ENCODE results near the gene GALT. TPM values are rescaled to one million over a fixed set of nuclear protein-coding genes. Genes with fewer than 3 reads are reported as not detected.

GALT gene
- total RNA-seq, 1 experiment from 2014 or later = 45.4 TPM

- Histone ChIP-seq H3K4me2 (ENCODE audit: low read depth, low read length, poor library complexity, severe bottlenecking) (no peak overlapping the region), H3K4me1 (ENCODE audit: low read length) (peaks cover 11% of the 10 kb centered on the region), H3K36me3 (ENCODE audit: insufficient read depth, low read length) (no peaks in the 10 kb centered on the region), H3K27me3 (ENCODE audit: low read length) (no peaks in the 10 kb centered on the region), H3K27ac (ENCODE audit: low read length) (no peak overlapping the region), H3K9me3 (ENCODE audit: low read length) (no peaks in the 10 kb centered on the region), H2AFZ (ENCODE audit: low read length) (no peak overlapping the region), H3K9ac (ENCODE audit: low read length) (no peak overlapping the region), H3K4me3 (ENCODE audit: low read length) (no peak overlapping the region), H3K79me2 (ENCODE audit: low read length) (no peaks in the 10 kb centered on the region), H3K9me2 (replicated peaks; ENCODE audit: insufficient read depth, low read length) (no peaks in the 10 kb centered on the region), H4K20me1 (ENCODE audit: insufficient read depth, low read depth, low read length) (no peaks in the 10 kb centered on the region)
- no peak for DNase-seq
Observed at GRCh38 chr9:34686231-34686630, 39.8 kb downstream of the GALT start.

DNA sequence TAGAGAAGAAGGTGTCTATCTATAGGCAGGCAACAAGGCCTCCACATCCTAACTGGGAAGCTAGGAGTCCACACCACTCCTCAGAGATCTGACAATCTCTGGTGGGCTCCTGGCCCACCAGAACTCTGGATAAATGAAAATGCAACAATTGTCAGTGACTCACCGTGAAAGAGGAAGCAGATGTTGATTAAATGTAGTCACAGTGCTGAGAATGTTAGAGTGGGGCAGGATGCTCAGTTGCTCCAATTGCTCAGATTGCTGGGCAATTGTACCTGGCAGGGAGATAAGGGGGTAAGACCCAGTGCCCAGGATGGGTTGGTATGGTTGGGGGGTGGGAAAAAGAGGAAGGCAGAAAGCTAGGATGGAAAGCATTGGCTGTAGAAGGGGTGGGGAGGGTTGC is 40.3 kb downstream of the GALT start:
- Histone ChIP-seq H3K27me3 (ENCODE audit: low read length) (no peaks in the 10 kb centered on the region), H3K4me2 (ENCODE audit: low read depth, low read length, poor library complexity, severe bottlenecking) (peak overlapping the region; percentile 17), H3K9me3 (ENCODE audit: low read length) (no peaks in the 10 kb centered on the region), H3K27ac (ENCODE audit: low read length) (no peak overlapping the region), H4K20me1 (ENCODE audit: insufficient read depth, low read depth, low read length) (no peaks in the 10 kb centered on the region), H3K4me3 (ENCODE audit: low read length) (no peak overlapping the region), H3K79me2 (ENCODE audit: low read length) (no peaks in the 10 kb centered on the region), H3K9me2 (replicated peaks; ENCODE audit: insufficient read depth, low read length) (no peaks in the 10 kb centered on the region), H3K36me3 (ENCODE audit: insufficient read depth, low read length) (no peaks in the 10 kb centered on the region), H3K9ac (ENCODE audit: low read length) (no peak overlapping the region), H2AFZ (ENCODE audit: low read length) (no peak overlapping the region), H3K4me1 (ENCODE audit: low read length) (peaks cover 11% of the 10 kb centered on the region)
- DNase-seq = no peak

DNA sequence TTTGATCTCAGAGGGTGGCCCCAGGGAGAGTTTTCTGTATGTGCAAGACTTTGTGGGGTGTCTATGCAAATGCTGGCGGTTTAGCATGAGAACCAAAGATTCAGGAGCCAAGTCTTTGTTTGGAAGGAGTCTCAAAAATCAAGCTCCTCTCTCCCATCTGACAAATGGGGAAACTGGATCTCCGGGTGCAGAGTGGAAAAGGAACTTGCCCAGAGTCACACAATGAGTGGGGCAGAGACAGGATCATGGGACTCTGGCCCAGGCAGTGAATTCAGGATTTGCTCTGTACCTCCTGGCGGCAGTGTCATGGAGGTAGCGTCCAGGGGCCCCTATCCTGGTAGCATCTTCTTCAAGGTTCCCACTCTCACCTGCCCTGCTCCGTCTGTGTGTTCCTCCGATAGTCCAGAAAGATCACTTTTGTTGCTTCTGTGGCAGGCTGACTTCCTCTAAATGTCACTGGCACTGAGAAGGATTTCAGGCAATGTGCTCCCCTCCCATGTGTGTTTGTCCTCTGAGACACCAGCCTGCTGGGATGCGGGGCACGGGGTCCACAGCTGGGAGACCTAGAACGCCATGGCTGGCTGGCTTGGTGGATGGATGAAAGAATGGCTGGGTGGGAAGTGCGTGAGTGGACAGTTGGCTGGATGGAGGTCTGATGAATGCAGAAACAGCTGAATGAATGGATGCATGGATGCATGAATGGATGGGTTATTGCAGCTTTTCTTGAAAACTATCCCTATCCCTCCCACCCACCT is 41.0 kb downstream of the GALT start:
- Histone ChIP-seq H3K9me3 (ENCODE audit: low read length) (no peaks in the 10 kb centered on the region), H3K9ac (ENCODE audit: low read length) (no peak overlapping the region), H3K9me2 (replicated peaks; ENCODE audit: insufficient read depth, low read length) (no peaks in the 10 kb centered on the region), H3K36me3 (ENCODE audit: insufficient read depth, low read length) (no peaks in the 10 kb centered on the region), H3K27me3 (ENCODE audit: low read length) (no peaks in the 10 kb centered on the region), H3K27ac (ENCODE audit: low read length) (no peak overlapping the region), H3K79me2 (ENCODE audit: low read length) (no peaks in the 10 kb centered on the region), H3K4me1 (ENCODE audit: low read length) (peaks cover 11% of the 10 kb centered on the region), H2AFZ (ENCODE audit: low read length) (no peak overlapping the region), H3K4me2 (ENCODE audit: low read depth, low read length, poor library complexity, severe bottlenecking) (peak overlapping the region; percentile 17), H3K4me3 (ENCODE audit: low read length) (no peak overlapping the region), H4K20me1 (ENCODE audit: insufficient read depth, low read depth, low read length) (no peaks in the 10 kb centered on the region)
- no peak for DNase-seq

- Histone ChIP-seq H3K9me2 (replicated peaks; ENCODE audit: insufficient read depth, low read length) (no peaks in the 10 kb centered on the region), H3K4me1 (ENCODE audit: low read length) (peaks cover 11% of the 10 kb centered on the region), H2AFZ (ENCODE audit: low read length) (no peak overlapping the region), H3K79me2 (ENCODE audit: low read length) (no peaks in the 10 kb centered on the region), H3K27me3 (ENCODE audit: low read length) (no peaks in the 10 kb centered on the region), H3K9me3 (ENCODE audit: low read length) (no peaks in the 10 kb centered on the region), H3K27ac (ENCODE audit: low read length) (no peak overlapping the region), H3K4me2 (ENCODE audit: low read depth, low read length, poor library complexity, severe bottlenecking) (no peak overlapping the region), H3K36me3 (ENCODE audit: insufficient read depth, low read length) (no peaks in the 10 kb centered on the region), H3K4me3 (ENCODE audit: low read length) (no peak overlapping the region), H3K9ac (ENCODE audit: low read length) (no peak overlapping the region), H4K20me1 (ENCODE audit: insufficient read depth, low read depth, low read length) (no peaks in the 10 kb centered on the region)
- DNase-seq = no peak
Observed at GRCh38 chr9:34688329-34689115, 42.0 kb downstream of the GALT start.

- H3K4me1 ChIP-seq (ENCODE audit: low read length) = peaks cover 11% of the 10 kb centered on the region
- no peaks in the 10 kb centered on the region for H3K27me3 ChIP-seq (ENCODE audit: low read length)
- DNase-seq = no peak
- no peaks in the 10 kb centered on the region for H3K9me2 ChIP-seq (replicated peaks; ENCODE audit: insufficient read depth, low read length)
- no peak overlapping the region for H3K4me2 ChIP-seq (ENCODE audit: low read depth, low read length, poor library complexity, severe bottlenecking)
- no peak overlapping the region for H3K9ac ChIP-seq (ENCODE audit: low read length)
- H3K79me2 ChIP-seq (ENCODE audit: low read length) = no peaks in the 10 kb centered on the region
- no peaks in the 10 kb centered on the region for H3K36me3 ChIP-seq (ENCODE audit: insufficient read depth, low read length)
- H2AFZ ChIP-seq (ENCODE audit: low read length) = no peak overlapping the region
- no peak overlapping the region for H3K4me3 ChIP-seq (ENCODE audit: low read length)
- H3K27ac ChIP-seq (ENCODE audit: low read length) = no peak overlapping the region
- H3K9me3 ChIP-seq (ENCODE audit: low read length) = no peaks in the 10 kb centered on the region
- H4K20me1 ChIP-seq (ENCODE audit: insufficient read depth, low read depth, low read length) = no peaks in the 10 kb centered on the region
Observed at GRCh38 chr9:34689116-34689470, 42.6 kb downstream of the GALT start.

DNA sequence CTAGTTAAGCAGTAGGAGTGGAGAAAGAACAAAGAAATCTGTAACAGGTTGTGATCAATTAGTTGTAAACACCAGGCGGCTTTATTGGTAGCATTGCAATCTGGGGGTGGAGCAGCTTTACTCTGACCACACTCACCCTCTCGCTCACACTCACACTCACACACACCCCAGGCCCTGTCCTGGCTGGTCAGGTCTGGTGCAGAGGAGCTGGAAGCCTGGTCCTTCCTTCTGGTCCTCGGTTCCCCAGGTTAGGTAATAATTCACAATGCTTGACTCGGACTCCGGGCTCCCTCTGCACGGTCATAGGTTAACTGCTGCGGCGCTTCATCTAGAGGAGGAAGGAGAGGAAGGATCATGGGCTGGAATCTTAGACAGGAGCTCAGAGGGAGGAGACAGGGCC is 43.0 kb downstream of the GALT start:
- H3K4me2 ChIP-seq (ENCODE audit: low read depth, low read length, poor library complexity, severe bottlenecking) = no peak overlapping the region
- no peak overlapping the region for H2AFZ ChIP-seq (ENCODE audit: low read length)
- H3K27me3 ChIP-seq (ENCODE audit: low read length) = no peaks in the 10 kb centered on the region
- no peak for DNase-seq
- H3K9me2 ChIP-seq (replicated peaks; ENCODE audit: insufficient read depth, low read length) = no peaks in the 10 kb centered on the region
- no peaks in the 10 kb centered on the region for H3K79me2 ChIP-seq (ENCODE audit: low read length)
- peaks cover 11% of the 10 kb centered on the region for H3K4me1 ChIP-seq (ENCODE audit: low read length)
- no peak overlapping the region for H3K27ac ChIP-seq (ENCODE audit: low read length)
- H3K9me3 ChIP-seq (ENCODE audit: low read length) = no peaks in the 10 kb centered on the region
- no peaks in the 10 kb centered on the region for H3K36me3 ChIP-seq (ENCODE audit: insufficient read depth, low read length)
- no peak overlapping the region for H3K9ac ChIP-seq (ENCODE audit: low read length)
- no peaks in the 10 kb centered on the region for H4K20me1 ChIP-seq (ENCODE audit: insufficient read depth, low read depth, low read length)
- no peak overlapping the region for H3K4me3 ChIP-seq (ENCODE audit: low read length)

- Histone ChIP-seq H3K4me3 (ENCODE audit: low read length) (no peak within 1 kb of the TSS), H4K20me1 (ENCODE audit: insufficient read depth, low read depth, low read length) (no peaks in the 10 kb centered on the region), H3K9me3 (ENCODE audit: low read length) (no peaks in the 10 kb centered on the region), H3K9me2 (replicated peaks; ENCODE audit: insufficient read depth, low read length) (no peaks in the 10 kb centered on the region), H3K36me3 (ENCODE audit: insufficient read depth, low read length) (no peaks in the 10 kb centered on the region), H3K9ac (ENCODE audit: low read length) (no peak within 1 kb of the TSS), H3K27me3 (ENCODE audit: low read length) (no peaks in the 10 kb centered on the region), H3K4me2 (ENCODE audit: low read depth, low read length, poor library complexity, severe bottlenecking) (no peak within 1 kb of the TSS), H2AFZ (ENCODE audit: low read length) (no peak within 1 kb of the TSS), H3K4me1 (ENCODE audit: low read length) (peaks cover 11% of the 10 kb centered on the region), H3K27ac (ENCODE audit: low read length) (no peak within 1 kb of the TSS), H3K79me2 (ENCODE audit: low read length) (no peaks in the 10 kb centered on the region)
- DNase-seq = no peak
Observed at GRCh38 chr9:34690983-34691935, 44.8 kb downstream of the GALT start, which contains the start of gene CCL19. CCL19 (minus strand) TSS chr9:34691276; CDS start chr9:34691139, 137 bp downstream.

- Histone ChIP-seq H3K4me3 (ENCODE audit: low read length) (no peak overlapping the region), H3K27me3 (ENCODE audit: low read length) (no peaks in the 10 kb centered on the region), H3K4me2 (ENCODE audit: low read depth, low read length, poor library complexity, severe bottlenecking) (no peak overlapping the region), H3K9me3 (ENCODE audit: low read length) (no peaks in the 10 kb centered on the region), H3K27ac (ENCODE audit: low read length) (no peak overlapping the region), H2AFZ (ENCODE audit: low read length) (no peak overlapping the region), H3K79me2 (ENCODE audit: low read length) (no peaks in the 10 kb centered on the region), H4K20me1 (ENCODE audit: insufficient read depth, low read depth, low read length) (no peaks in the 10 kb centered on the region), H3K36me3 (ENCODE audit: insufficient read depth, low read length) (no peaks in the 10 kb centered on the region), H3K9me2 (replicated peaks; ENCODE audit: insufficient read depth, low read length) (no peaks in the 10 kb centered on the region), H3K4me1 (ENCODE audit: low read length) (peaks cover 6% of the 10 kb centered on the region), H3K9ac (ENCODE audit: low read length) (no peak overlapping the region)
- DNase-seq = no peak
Observed at GRCh38 chr9:34691936-34692315, 45.5 kb downstream of the GALT start.
